ENCODE measurements around the gene C10orf71.

Gene C10orf71, protein sequence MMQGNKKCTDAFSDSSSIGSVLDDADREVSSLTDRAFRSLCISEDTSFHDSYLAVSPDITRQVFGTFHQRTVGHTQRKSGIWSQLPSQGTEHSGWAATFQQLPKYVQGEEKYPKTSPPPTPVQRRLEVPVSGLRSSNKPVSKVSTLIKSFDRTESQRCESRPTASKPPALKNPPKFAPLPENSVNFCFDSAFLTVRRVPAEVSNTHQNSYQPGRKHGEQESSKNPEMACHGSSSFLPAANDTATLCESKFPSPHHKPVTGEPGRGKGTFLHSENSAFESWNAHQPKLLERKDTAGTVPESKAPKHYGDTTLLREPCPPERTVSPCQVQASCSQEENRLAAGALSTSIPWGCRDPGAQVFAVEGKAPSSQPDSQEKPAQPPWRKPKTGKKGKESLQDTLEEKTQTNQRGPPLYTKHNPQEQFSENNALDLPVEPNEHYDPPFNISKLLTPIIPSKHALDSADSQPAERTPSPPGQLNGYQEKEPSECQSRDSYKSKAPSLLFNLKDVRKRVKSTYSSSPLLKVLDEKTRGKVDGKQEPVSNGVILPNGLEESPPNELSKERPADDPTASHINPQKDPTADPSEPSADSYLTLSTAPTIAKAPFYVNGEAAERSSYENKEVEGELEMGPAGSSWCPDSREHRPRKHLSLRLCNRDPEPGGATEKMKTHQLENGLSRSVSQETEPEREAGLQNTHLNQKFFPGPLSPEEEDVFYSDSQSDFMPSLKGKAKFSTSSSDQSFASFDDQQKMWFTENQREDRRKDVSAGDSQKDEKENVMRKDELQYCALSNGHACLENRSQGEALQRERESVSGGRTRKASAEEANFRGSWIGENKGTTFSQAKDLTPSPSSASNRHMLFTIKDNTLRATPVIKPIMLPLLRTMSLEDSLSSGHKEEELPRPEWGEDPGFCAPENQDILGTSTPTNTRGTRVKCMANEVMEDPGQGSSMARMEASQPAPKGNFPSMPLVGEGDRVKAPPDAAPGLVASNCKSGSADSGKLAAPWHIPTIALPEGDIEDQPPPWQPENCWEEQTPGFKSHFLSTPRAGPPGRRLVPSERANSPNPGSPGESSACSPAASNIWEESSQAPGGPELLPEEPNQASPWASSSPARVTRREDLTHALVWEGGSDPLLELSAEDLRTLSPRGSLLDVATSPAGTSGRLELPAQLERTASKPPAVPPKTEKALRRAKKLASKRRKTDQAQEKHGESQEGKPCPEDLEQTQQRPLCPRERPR (N-terminal part only)

DNA sequence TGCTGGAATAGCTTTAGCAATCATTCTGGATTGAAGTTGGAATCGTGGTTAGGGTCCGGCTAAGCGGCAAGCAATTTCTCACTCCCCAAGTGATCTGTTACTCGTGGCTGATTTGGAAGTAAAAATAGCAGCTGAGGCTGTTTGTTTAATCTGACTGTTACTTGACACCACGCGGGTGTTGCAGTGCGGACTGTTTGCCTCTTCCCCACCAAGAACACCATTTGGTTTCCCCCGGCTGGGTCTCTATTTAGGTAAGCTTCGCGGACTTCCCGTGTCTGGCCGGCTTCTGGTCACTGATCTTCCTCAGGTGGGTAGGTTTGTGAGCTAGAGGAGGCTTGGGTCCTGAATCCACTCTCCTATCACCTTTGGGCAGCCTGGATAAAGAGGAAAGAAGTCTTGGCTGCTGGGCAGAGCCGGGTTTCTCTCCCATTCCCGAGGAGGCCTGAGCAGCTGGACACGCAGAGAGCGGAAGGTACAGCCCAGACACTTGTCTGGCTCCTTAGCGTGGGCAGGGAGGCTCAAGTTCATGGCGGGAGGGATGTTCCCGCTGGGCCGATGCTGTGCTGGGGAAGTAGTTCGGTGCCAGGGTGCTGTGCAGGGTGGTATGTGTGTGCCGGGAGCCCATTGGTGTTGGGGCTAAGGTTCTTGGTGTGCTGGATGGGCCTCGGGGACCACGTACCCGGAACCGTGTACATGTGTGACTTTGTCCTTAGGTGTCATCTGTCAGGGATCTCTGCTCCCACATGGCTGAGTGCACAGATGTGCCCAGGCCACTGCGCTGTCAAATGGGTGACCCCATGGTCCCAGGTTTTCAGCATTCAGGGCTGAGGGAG, at the start of gene C10orf71:
Gene C10orf71 (plus strand): TSS at position 188 of the 833 bp plus-strand sequence. CDS start 23,376 bp downstream, outside the sequence.
- DNase-seq (ENCODE audit: low spot score) = no peak

DNA sequence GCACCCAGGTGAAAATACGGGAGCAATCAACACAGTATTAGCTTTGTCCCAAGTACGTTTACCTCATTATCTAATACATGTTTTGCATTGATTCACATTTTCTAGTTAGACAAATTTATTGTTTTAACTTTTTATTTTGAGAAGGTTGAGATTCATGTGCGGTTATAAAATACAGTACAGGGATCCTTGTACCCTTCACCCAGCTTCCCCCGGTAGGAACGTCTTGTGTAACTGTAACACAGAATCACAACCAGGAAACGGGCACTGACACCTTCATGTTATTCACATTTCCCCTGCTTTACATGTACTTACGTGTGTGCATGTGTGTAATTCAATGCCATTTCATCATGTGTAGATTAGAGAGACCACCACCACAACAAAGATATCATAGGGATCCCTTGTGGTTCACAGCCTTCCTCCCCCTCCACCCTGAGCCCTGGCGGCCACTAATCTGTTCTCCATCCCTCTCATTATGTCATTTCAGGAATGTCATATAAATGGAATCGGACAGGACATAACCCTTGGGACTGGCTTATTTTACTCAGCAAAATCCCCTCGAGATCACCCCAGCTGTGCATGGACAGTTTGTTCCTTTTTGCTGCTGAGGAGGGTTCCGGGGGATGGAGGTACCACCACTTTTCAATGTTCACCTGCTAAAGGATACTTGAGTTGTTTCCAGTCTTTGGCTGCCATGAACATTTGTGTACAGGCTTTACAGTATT, 46.5 kb upstream of the C10orf71 start:
- DNase-seq (ENCODE audit: low spot score) = no peak

GRCh38 chr10:49253340-49253906, 45.5 kb upstream of the C10orf71 start:
- no peak for DNase-seq (ENCODE audit: low spot score)

DNA sequence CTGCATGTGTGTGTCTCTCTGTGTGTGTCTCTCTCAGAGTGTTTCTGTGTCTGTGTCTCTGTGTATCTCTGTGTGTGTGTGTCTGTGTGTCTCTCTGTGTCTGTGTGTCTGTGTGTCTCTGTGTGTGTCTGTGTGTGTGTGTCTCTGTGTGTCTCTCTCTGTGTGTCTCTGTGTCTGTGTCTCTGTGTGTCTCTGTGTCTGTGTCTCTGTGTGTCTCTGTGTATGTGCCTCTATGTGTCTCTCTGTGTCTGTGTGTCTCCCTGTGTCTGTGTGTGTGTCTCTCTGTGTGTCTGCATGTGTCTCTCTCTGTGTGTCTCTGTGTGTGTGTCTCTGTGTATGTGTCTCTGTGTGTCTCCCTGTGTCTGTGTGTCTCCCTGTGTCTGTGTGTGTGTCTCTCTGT, 44.8 kb upstream of the C10orf71 start:
- no peak for DNase-seq (ENCODE audit: low spot score)

DNA sequence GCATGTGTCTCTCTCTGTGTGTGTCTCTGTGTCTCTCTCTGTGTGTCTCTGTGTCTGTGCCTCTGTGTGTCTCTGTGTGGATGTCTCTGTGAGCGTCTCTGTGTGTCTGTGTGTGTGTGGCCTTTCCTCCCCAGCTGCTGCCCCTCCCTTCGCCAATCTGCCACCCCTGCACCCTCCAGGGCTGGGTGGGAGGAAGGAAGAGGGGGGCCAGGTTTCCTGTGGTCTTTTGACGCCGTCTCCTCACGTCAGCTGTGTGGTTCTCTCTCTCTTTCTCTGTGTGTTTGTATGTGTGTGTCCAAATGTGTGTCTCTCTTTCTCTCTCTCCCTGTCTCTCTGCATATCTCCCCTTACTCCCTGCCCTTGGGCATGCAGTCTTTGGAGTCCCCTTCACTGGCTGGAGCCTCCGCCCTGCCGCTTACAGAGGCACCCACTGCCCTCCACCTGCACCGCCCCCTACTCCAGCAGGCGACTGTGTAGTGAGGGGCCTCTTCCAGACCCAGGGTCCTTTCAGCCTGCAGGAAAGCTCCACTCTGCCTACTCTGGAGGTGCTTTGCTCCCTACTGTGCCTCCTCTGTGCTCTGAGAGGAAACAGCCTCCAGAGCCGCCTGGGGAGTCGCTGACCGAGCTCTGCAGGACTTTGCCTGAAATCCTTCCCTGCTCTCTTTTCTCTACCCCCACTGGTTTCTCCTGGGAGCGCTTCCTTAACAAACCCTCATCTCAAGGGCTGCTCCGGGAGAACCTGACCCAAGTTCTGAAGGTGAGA, 44.2 kb upstream of the C10orf71 start:
- DNase-seq (ENCODE audit: low spot score) = no peak

- DNase-seq (ENCODE audit: low spot score) = no peak
Observed at GRCh38 chr10:49255883-49256282, 43.1 kb upstream of the C10orf71 start.

GRCh38 chr10:49257154-49257553, 41.8 kb upstream of the C10orf71 start:
- no peak for DNase-seq (ENCODE audit: low spot score)

GRCh38 chr10:49257626-49258349, 41.2 kb upstream of the C10orf71 start:
- no peak for DNase-seq (ENCODE audit: low spot score)

DNA sequence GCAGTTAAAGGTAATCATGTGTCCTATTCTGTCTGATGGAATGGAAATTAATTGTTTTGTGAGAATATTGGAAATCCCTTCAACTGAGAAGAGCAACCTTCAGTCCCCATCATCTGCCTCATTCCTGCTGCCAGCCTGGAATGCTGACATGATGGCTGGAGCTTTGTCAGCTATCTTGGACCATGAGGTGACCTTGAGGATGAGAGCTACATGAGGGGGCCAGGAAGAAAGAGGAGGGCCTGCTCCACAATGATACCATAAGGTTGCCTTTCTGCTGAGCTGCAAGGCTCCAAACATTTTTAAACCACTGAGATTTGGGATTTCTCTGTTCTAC, 40.7 kb upstream of the C10orf71 start:
- no peak for DNase-seq (ENCODE audit: low spot score)

DNA sequence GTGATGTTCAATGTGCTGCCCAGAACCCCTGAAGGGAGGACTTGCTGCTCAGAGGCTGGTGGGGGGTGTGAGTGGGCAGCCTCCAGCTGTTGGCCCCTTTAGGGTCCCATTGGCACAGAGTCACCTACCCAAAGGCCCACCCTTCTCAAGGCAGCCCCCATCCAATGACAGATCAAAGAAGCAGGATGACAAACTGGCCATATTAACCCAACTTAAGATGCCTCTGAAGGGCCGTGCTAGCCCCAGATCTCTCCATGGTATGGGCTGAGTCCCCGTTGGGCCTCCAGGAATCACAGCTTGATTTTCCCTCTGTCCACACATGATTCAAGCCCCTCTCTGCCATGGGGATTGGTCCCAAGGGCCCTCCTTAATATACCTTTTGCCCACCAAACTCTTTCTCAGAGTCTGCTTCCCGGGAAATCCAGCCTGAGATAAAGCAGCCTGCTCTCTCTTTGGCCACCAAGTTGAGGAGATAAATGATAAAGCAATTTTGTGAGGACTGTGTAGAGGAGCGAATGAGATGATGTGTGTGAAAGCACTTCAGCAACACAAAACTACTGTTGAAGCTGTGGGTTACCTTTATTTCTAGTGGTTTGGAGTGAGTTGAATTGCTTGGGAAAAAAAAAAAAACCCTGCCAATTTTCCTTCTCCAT, 38.2 kb upstream of the C10orf71 start:
- DNase-seq (ENCODE audit: low spot score) = no peak

DNA sequence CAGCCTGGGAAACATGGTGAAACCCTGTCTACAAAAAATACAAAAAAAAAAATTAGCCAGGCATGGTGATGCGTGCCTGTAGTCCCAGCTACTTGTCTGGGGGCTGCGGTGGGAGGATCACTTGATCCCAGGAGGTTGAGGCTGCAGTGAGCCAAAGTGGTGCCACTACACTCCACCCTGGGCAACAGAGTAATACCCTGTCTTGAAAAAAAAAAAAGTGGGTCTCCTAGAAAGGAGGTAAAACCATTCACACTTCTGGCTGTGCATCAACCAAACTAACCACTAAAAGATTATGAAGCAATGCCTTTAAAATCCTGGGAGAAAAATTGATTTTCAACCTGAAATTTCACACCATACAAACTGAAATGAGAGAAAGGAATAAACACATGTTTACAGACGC, 35.4 kb upstream of the C10orf71 start:
- DNase-seq (ENCODE audit: low spot score) = no peak

DNA sequence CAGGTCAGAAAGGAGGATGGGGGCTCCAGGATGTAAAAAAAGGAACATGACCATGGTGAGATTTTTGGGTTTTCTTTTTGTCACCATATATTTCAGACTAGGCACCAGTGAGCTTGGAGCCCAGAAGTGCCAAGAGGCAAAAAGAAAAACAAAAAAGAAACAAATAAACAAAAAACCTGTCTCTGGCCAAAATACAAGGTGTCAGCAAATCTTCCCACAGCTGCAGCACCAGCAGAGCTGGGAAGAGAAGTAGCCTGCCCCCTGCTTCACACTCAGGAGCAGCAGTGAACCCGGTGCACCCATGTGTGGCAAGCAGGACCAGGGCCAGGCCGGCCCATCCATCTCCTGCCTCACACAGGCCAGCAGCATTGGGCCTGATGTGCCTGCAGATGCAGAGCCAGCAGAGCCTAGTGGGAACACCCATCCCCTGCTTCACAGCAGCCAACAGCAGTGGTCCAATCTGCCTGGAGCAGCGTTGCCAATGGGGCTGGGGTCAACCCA, 34.7 kb upstream of the C10orf71 start:
- no peak for DNase-seq (ENCODE audit: low spot score)

GRCh38 chr10:49265885-49266284, 33.1 kb upstream of the C10orf71 start:
- DNase-seq (ENCODE audit: low spot score) = no peak

DNA sequence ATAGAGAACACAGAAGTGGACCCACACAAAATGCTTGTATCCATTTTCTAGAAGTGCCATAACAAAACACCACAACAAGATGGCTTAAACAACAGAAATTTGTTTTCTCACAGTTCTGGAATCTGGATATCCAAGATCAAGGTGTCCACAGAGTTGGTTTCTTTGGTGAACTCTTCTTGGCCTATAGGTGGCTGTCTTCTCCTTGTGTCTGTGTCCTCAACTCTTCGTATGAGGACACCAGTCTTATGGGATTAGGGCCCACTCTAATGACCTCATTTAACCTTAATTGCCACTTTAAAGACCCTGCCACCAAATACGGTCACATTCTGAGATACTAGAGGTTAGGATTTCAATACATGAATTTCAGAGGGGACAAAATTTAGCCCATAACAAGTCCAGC, 30.8 kb upstream of the C10orf71 start:
- no peak for DNase-seq (ENCODE audit: low spot score)

DNA sequence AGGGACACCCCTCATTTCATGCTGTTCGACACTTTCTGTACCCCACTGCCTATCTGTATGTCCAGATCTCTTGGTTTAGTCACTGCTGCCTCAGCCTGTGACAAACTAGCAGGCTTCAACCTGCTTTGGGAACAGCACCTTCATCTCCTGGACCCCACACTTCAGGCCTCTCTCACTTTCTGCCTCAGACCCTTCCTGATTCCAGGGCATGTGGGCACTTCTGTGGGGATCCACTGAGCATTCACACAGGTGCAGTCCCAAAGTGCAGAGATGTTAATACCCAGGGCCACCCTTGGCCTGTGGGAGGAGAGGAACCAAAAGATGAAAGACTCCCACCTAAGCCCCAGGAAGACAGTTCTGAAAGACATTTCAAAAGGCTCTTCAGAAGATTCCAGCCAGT, 29.4 kb upstream of the C10orf71 start:
- DNase-seq (ENCODE audit: low spot score) = no peak

DNA sequence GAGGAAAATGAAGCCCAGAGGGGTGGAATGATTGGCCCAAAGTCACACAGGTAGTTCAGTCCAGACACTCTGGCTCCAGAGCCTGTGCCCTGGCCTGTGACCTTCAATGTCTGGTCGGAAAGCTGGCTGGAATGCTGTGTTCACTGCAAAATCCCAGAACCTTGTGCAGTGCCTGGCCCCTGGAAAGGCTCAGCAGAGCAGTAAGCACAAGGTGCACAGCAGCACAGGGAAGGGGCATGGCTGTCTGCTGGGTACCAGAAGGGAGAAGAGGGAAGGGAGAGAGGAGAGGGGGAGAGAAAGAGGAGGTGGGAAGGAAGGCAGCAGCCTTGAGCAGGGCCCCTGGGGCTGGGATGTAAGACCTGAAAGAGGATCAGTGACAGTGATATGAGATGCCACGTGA, 28.4 kb upstream of the C10orf71 start:
- no peak for DNase-seq (ENCODE audit: low spot score)

- DNase-seq (ENCODE audit: low spot score) = no peak
Observed at GRCh38 chr10:49271346-49271745, 27.6 kb upstream of the C10orf71 start.
